ENCODE results near the gene SMPDL3A. TPM values are rescaled to one million over a fixed set of nuclear protein-coding genes. Genes with fewer than 3 reads are reported as not detected.

Gene SMPDL3A
- total and polyA plus RNA-seq, 2 donors (not counting 1 experiment from before 2014, with no cell fraction given), result 0.21 to 2.0 TPM

DNA sequence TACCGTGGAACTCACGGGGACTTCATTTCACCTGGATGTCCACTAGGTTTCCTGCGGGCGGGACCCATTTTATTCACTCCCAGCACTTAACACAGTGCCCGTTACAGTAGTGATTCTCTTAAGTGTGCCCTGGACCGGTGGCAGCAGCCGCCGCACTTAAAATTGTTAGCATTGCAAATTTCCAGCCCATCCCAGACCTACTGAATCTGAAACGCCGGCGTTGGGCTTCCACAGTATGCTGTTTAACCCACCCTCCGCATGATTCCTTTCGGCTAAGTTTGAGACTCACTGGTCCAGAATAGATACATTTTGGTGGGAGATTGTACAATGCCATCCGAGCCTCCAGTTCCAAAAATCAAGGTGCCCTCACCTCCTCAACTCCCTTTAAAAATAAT lies 967 bp downstream of the SMPDL3A start:
- Histone ChIP-seq H3K27me3 (replicated peaks in 1 of 4; ENCODE audit: control extremely low read depth in 1 of 4, control insufficient read depth in 3 of 4, insufficient read depth in 4 of 4, low read length in 3 of 4) (peaks cover 0 to 15% (median 5%) of the 10 kb centered on the region in 4 experiments), H3K4me1 (ENCODE audit: control insufficient read depth in 2 of 2, insufficient read depth in 2 of 2, low read length in 2 of 2) (peaks cover 18 to 23% of the 10 kb centered on the region in 2 donors), H3K4me3 (ENCODE audit: control extremely low read depth in 1 of 5, extremely low read depth in 1 of 5, insufficient read depth in 1 of 5, low read depth in 2 of 5, low read length in 4 of 5) (peak overlapping the region; percentile 36 to 60 (median 57)), H4K20me1 (ENCODE audit: control insufficient read depth, insufficient read depth, low read length, poor library complexity, severe bottlenecking) (no peaks in the 10 kb centered on the region), H3K27ac (ENCODE audit: low read length in 2 of 2) (no peak overlapping the region), H3K79me2 (ENCODE audit: control insufficient read depth, insufficient read depth, low read length) (no peaks in the 10 kb centered on the region), H3K9ac (ENCODE audit: low read length) (peak overlapping the region; percentile 59), H2AFZ (ENCODE audit: insufficient read depth, low read depth, low read length, poor library complexity, severe bottlenecking) (peak overlapping the region; percentile 69), H3K36me3 (replicated peaks in 1 of 2; ENCODE audit: control extremely low read depth in 1 of 2, control insufficient read depth in 1 of 2, extremely low read depth in 1 of 2, insufficient read depth in 2 of 2, low read length in 1 of 2) (no peaks in the 10 kb centered on the region), H3K4me2 (replicated peaks; ENCODE audit: low read depth, low read length, poor library complexity, severe bottlenecking) (peak overlapping the region; percentile 73), H3K9me3 (ENCODE audit: control extremely low read depth in 1 of 3, control insufficient read depth in 2 of 3, insufficient read depth in 1 of 3, low read length in 2 of 3) (no peaks in the 10 kb centered on the region)
- H3K27ac Mint-ChIP-seq, result peak overlapping the region; percentile 91
- DNase-seq (no peak), ATAC-seq (ENCODE audit: low read depth) (no peak)
- peaks cover 21% of the 10 kb centered on the region for H3K4me1 Mint-ChIP-seq
- ChIA-PET CTCF (interaction anchor here (0.7 to 1.3 kb wide), 4 partner anchors 38 to 59 kb away, joined by 3 to 5 read pairs (median 4); no protein-coding TSS in a partner anchor), POLR2A (interaction anchor here (1.3 kb wide), 1 partner anchor 39 kb away, joined by 3 read pairs; no protein-coding TSS in a partner anchor)
- intact Hi-C loops (cut with micrococcal nuclease), result no loop called here
- H3K9me3 Mint-ChIP-seq (ENCODE audit: insufficient read depth), result no peaks in the 10 kb centered on the region
- H3K27me3 Mint-ChIP-seq, result peaks cover 22% of the 10 kb centered on the region
- TF ChIP-seq EZH2 (IDR thresholded peaks at IDR 0.05; ENCODE audit: borderline replicate concordance, insufficient read depth, low read depth, low read length, poor library complexity, severe bottlenecking), result no peak
- TF ChIP-seq, protein P1, sequence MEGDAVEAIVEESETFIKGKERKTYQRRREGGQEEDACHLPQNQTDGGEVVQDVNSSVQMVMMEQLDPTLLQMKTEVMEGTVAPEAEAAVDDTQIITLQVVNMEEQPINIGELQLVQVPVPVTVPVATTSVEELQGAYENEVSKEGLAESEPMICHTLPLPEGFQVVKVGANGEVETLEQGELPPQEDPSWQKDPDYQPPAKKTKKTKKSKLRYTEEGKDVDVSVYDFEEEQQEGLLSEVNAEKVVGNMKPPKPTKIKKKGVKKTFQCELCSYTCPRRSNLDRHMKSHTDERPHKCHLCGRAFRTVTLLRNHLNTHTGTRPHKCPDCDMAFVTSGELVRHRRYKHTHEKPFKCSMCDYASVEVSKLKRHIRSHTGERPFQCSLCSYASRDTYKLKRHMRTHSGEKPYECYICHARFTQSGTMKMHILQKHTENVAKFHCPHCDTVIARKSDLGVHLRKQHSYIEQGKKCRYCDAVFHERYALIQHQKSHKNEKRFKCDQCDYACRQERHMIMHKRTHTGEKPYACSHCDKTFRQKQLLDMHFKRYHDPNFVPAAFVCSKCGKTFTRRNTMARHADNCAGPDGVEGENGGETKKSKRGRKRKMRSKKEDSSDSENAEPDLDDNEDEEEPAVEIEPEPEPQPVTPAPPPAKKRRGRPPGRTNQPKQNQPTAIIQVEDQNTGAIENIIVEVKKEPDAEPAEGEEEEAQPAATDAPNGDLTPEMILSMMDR (IDR thresholded peaks at IDR 0.05), result no peak
- WGBS (ENCODE audit: insufficient coverage), result 1% methylated on average over 8 of the region's 14 CpGs
- H3K4me3 Mint-ChIP-seq, result peak overlapping the region; percentile 75

DNA sequence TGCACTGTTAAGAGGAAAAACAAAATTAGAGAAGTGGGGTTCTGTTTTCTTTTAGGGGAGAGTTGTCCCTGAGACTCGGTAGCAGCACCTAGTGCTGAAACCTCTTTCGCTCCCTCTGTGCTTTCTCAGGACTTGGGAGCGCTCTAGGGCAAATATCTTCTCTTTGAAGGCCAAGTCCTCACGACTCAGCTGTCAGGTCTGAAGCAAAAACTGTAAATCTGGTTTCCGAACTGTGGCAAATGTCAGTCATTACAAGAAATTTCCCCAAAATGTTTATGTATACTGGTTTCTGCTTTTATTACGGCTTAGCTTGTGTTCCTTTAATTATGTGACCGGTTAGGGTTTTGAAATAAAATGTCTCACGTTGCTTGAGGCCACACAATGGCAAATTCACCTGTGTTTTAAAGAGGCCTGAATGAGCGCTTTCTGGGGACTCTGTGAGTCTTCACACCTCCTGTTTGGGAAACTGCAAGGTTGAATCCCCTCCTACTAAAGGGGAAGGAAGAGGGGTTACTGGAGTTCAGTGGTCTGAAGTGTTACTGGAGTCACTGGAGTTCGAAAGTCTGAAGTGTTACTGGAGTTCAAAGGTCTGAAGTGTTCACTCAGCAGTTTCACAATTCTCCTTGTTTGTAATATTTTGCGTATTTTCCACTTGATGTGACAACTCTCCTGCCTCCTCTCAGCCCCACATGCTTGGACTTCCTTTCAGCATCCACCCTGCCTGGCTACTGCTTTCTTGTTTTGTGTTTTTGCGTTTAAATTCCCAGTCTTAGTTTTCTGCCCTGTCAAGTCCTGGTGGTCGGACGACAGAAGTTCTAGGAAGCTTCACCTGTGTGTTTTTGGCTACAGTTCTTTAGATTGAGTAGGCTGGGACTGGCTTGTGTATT lies 1.6 kb downstream of the SMPDL3A start:
- H3K4me3 ChIP-seq (ENCODE audit: control extremely low read depth in 1 of 5, extremely low read depth in 1 of 5, insufficient read depth in 1 of 5, low read depth in 2 of 5, low read length in 4 of 5), result peak overlapping the region in 3 of 5 experiments; percentile 36 to 58 (median 57)
- intact Hi-C loops (cut with micrococcal nuclease), result no loop called here
- peak overlapping the region; percentile 59 for H3K9ac ChIP-seq (ENCODE audit: low read length)
- WGBS (ENCODE audit: insufficient coverage), result 35% methylated on average over 7 of the region's 14 CpGs
- H3K4me1 Mint-ChIP-seq, result peaks cover 21% of the 10 kb centered on the region
- TF ChIP-seq, protein P1 (IDR thresholded peaks at IDR 0.05), result no peak
- no peak for TF ChIP-seq EZH2 (IDR thresholded peaks at IDR 0.05; ENCODE audit: borderline replicate concordance, insufficient read depth, low read depth, low read length, poor library complexity, severe bottlenecking)
- H3K79me2 ChIP-seq (ENCODE audit: control insufficient read depth, insufficient read depth, low read length), result no peaks in the 10 kb centered on the region
- ChIA-PET POLR2A (no interaction called here), CTCF (no interaction called here)
- peak overlapping the region; percentile 73 for H3K4me2 ChIP-seq (replicated peaks; ENCODE audit: low read depth, low read length, poor library complexity, severe bottlenecking)
- peaks cover 22% of the 10 kb centered on the region for H3K27me3 Mint-ChIP-seq
- no peaks in the 10 kb centered on the region for H3K9me3 ChIP-seq (ENCODE audit: control extremely low read depth in 1 of 3, control insufficient read depth in 2 of 3, insufficient read depth in 1 of 3, low read length in 2 of 3)
- H4K20me1 ChIP-seq (ENCODE audit: control insufficient read depth, insufficient read depth, low read length, poor library complexity, severe bottlenecking), result no peaks in the 10 kb centered on the region
- ATAC-seq (ENCODE audit: low read depth) (no peak), DNase-seq (peak; percentile 10)
- H3K27ac ChIP-seq (ENCODE audit: low read length in 2 of 2), result no peak overlapping the region
- H3K4me1 ChIP-seq (ENCODE audit: control insufficient read depth in 2 of 2, insufficient read depth in 2 of 2, low read length in 2 of 2), result peaks cover 18 to 23% of the 10 kb centered on the region in 2 donors
- H3K27me3 ChIP-seq (replicated peaks in 1 of 4; ENCODE audit: control extremely low read depth in 1 of 4, control insufficient read depth in 3 of 4, insufficient read depth in 4 of 4, low read length in 3 of 4), result peaks cover 0 to 15% (median 5%) of the 10 kb centered on the region in 4 experiments
- H2AFZ ChIP-seq (ENCODE audit: insufficient read depth, low read depth, low read length, poor library complexity, severe bottlenecking), result peak overlapping the region; percentile 69
- H3K4me3 Mint-ChIP-seq, result peak overlapping the region; percentile 75
- H3K36me3 ChIP-seq (replicated peaks in 1 of 2; ENCODE audit: control extremely low read depth in 1 of 2, control insufficient read depth in 1 of 2, extremely low read depth in 1 of 2, insufficient read depth in 2 of 2, low read length in 1 of 2), result no peaks in the 10 kb centered on the region
- H3K27ac Mint-ChIP-seq, result peak overlapping the region; percentile 13
- H3K9me3 Mint-ChIP-seq (ENCODE audit: insufficient read depth), result no peaks in the 10 kb centered on the region

Data from B cell (primary cell).